Mammary epithelial cell (primary cell): ENCODE data around the gene BICRA.

Experiments used
- CTCF ChIP-seq, 2 donors: IDR thresholded peaks in 1 of 2; conservative IDR thresholded peaks in 1 of 2; 2 replicates each; pipeline ENCODE4 v1.5.1; 2011 to 2012; ENCODE audit warnings: inconsistent platforms in 2 of 2, low read length in 2 of 2, mild to moderate bottlenecking in 2 of 2, control low read depth in 1 of 2, low read depth in 1 of 2; ENCODE audit not compliant: insufficient read depth in 1 of 2; ENCODE audit errors: extremely low read depth in 1 of 2
- EZH2 ChIP-seq: IDR thresholded peaks from 2 replicates; pipeline ENCODE4 v1.6.1; 2012; ENCODE audit warnings: low read length, inconsistent platforms, borderline replicate concordance

- TF ChIP-seq CTCF (conservative IDR thresholded peaks at IDR 0.05 in 1 of 2, IDR thresholded peaks at IDR 0.05 in 1 of 2; ENCODE audit: extremely low read depth in 1 of 2, insufficient read depth in 1 of 2, low read depth in 1 of 2, low read length in 2 of 2), result no peak
- no peak for TF ChIP-seq EZH2
Observed at GRCh38 chr19:47613165-47614020, 4.5 kb downstream of the BICRA start.
